ENCODE data around the gene SIM1.

The SIM1 gene

GRCh38 chr6:100461917-100462705 is 2.6 kb downstream of the SIM1 start:
- DNase-seq (ENCODE audit: low spot score), result no peak
- in situ Hi-C loops (cut with MboI; ENCODE audit: low sequenced_read_pairs, unreplicated experiment), result loop anchor here (25.0 kb wide), 1 partner anchor 850 kb away; the partner anchor contains the start of gene PRDM13
- TF ChIP-seq, protein P1, sequence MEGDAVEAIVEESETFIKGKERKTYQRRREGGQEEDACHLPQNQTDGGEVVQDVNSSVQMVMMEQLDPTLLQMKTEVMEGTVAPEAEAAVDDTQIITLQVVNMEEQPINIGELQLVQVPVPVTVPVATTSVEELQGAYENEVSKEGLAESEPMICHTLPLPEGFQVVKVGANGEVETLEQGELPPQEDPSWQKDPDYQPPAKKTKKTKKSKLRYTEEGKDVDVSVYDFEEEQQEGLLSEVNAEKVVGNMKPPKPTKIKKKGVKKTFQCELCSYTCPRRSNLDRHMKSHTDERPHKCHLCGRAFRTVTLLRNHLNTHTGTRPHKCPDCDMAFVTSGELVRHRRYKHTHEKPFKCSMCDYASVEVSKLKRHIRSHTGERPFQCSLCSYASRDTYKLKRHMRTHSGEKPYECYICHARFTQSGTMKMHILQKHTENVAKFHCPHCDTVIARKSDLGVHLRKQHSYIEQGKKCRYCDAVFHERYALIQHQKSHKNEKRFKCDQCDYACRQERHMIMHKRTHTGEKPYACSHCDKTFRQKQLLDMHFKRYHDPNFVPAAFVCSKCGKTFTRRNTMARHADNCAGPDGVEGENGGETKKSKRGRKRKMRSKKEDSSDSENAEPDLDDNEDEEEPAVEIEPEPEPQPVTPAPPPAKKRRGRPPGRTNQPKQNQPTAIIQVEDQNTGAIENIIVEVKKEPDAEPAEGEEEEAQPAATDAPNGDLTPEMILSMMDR (IDR thresholded peaks at IDR 0.05; ENCODE audit: borderline replicate concordance, control extremely low read depth, extremely low read depth, insufficient read depth, missing control alignments), result no peak

DNA sequence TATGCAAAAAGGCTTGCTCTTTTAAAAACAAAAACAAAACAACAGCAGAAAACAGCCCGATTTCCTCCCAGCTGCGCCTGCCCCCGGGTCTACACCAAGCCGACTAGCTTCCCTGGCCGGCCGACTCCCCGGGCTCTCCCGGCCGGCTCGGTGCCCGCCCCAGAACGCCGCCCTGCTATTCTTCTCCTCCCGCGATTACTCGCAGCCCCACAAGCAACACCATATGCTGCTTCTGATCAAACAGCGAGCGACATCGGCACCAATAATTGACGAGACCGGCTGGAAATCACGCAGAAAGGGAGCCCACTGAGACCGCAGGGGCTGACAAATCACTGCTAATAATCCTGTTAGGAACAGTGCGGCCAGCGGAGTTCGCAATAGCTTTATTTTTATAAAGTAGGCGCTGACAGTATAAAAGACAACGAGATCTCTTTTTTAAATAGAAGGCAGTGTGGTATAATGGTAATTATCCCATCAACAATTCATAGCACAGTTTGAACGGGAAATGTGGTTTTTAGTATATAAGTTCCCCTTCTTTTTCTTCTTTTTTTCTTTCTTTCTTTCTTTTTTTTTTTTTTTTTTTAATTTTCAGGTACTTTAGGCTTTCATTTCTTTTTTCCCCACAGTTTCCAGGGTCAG is 3.3 kb downstream of the SIM1 start:
- TF ChIP-seq, protein P1 (IDR thresholded peaks at IDR 0.05; ENCODE audit: borderline replicate concordance, control extremely low read depth, extremely low read depth, insufficient read depth, missing control alignments), result no peak
- in situ Hi-C loops (cut with MboI; ENCODE audit: low sequenced_read_pairs, unreplicated experiment), result loop anchor here (25.0 kb wide), 1 partner anchor 849 kb away; the partner anchor contains the start of gene PRDM13
- DNase-seq (ENCODE audit: low spot score), result peak; percentile 31

DNA sequence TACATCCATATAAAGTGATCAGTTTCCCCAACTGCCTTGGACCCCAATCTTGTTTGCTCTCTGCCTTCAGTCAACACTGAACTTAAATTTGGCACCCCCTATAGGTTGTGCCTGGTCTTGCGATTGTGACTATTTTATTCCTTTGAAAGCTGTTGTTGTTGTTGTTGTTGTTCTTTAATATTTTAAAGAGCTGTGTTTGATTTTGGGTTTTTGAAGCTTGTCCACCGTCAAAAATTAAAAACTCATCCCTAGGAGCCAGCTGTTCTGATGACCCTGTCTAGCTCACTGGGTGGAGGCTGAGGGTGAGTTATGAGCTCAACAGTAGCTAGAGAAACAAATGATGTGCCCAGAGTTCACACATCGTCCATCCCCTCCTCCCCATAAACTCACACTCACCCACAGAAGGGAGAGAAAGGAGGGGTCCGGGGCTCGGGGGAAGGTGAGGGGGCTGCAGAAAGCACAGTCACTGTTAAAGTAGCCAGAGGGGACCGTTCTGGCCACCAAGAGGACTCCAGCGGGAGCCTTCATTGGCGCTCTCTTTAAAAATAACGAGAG is 4.0 kb downstream of the SIM1 start:
- in situ Hi-C loops (cut with MboI; ENCODE audit: low sequenced_read_pairs, unreplicated experiment), result loop anchor here (25.0 kb wide), 1 partner anchor 848 kb away; the partner anchor contains the start of gene PRDM13
- TF ChIP-seq, protein P1 (IDR thresholded peaks at IDR 0.05; ENCODE audit: borderline replicate concordance, control extremely low read depth, extremely low read depth, insufficient read depth, missing control alignments), result no peak
- DNase-seq (ENCODE audit: low spot score), result peak; percentile 18

- TF ChIP-seq, protein P1 (IDR thresholded peaks at IDR 0.05; ENCODE audit: borderline replicate concordance, control extremely low read depth, extremely low read depth, insufficient read depth, missing control alignments), result no peak
- in situ Hi-C loops (cut with MboI; ENCODE audit: low sequenced_read_pairs, unreplicated experiment), result loop anchor here (25.0 kb wide), 1 partner anchor 847 kb away; the partner anchor contains the start of gene PRDM13
- DNase-seq (ENCODE audit: low spot score), result no peak
Observed at GRCh38 chr6:100459592-100460184, 5.0 kb downstream of the SIM1 start.

- no peak for DNase-seq (ENCODE audit: low spot score)
- in situ Hi-C loops (cut with MboI; ENCODE audit: low sequenced_read_pairs, unreplicated experiment), result loop anchor here (25.0 kb wide), 1 partner anchor 847 kb away; the partner anchor contains the start of gene PRDM13
- TF ChIP-seq, protein P1 (IDR thresholded peaks at IDR 0.05; ENCODE audit: borderline replicate concordance, control extremely low read depth, extremely low read depth, insufficient read depth, missing control alignments), result no peak
Observed at GRCh38 chr6:100458841-100459591, 5.7 kb downstream of the SIM1 start.

Measured in GM13976 (cell line).